NK-92 (cell line): ENCODE data around the gene DNAJA4.

Experiments
- DNase-seq: peaks from one replicate; lab custom pipeline; 2025; ENCODE audit not compliant: unreplicated experiment; lab: John Stamatoyannopoulos, UW

The DNAJA4 gene

DNA sequence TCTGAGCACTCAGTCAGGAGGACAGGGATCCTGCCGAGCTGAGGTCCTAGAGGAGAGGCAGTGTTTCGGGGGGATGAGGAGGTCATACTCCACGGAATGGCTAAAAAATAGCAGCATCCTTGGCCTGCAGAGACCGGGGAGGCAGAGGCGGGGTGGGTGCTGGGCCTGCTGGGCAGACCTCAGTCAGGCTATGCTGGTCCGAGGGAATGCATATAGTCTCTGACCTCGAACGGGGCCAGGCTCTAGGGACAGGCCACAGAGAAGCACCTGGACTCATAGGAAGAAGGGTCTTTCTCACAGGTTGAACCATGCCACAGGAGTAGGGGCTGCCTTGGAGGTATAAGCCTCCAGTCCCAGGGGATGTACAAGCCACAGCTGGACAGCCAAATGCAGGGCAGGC, 49.0 kb downstream of the DNAJA4 start:
- DNase-seq: no peak

DNA sequence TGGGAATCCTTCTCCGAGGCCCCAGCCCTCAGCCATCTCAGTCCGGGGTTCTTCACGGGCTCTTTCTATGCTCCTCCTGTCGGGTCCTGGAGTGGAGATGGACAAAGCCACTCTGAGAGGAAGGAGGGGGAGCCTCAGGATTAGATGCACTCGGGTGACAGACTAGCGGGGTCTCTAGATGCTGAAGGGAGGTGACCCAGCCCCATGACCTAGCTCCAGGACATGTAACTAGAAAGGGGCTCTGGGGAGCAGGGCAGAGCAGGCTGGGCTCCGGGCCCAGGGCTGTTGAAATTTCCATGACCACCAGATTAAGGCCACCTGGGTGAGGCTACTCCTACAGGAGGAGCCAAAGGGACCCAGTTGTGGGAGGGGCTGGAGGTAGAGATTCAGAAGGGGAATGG, 49.8 kb downstream of the DNAJA4 start:
- DNase-seq: no peak

DNA sequence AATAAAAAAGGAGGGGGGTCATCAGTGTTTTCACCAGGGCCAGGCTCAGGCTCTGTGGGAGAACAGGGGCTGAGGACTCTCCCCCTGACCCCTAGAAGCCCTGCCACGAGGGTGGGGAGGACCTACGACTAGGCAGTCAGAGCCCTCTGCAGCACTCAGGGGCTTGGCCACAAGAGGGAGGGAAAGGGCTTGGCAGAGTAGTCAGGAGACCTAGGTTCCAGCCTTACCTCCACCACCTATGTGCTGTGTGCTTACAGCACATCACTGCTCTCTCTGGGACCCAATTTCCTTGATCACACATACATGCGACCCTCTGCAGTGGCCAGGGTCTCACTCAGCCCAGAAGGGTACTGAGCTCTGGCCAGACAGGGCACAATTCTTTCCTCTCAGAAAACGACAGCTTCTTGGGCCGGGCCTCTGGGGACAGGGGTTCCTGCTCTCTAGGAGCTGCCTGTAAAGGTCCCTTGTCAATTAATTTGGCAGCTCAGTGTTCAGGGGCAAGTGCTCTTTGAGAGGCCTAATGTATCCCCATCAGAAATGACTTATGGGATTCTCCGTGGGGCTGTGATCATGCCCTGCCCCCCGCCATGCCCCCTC, 51.4 kb downstream of the DNAJA4 start:
- no peak for DNase-seq

- DNase-seq: no peak
Measured at GRCh38 chr15:78316283-78317083, 52.1 kb downstream of the DNAJA4 start.

DNA sequence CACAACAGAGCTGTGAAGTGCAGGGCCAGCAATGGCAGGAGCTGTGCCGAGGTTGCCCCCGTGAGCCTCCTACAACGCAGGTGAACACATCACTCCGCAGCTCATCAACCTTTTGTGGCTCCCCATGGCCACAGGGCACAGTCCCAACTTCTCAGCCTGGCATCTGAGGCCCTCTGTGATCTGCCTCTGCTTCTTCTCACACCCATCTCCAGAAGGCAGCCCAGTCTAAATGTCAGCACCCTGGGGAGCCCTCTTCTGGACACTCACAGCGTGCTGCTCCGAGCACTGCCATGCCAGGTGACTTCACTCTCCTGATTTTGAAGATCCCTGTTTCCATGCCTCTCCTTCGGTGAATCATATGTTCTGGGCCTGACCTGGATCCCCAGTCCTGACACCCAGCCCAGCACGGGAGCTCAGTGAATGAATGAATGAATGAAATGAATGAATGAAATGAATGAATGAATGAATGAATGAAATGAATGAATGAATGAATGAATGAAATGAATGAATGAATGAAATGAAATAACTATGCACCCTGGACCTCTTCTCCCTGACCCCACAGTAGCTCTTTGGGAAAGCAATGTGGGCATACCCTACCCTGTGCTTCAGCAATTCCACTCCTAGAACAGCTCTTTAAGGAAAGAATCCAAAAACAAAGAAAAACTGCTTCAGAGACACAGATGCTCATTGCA, 52.9 kb downstream of the DNAJA4 start:
- DNase-seq: no peak

DNA sequence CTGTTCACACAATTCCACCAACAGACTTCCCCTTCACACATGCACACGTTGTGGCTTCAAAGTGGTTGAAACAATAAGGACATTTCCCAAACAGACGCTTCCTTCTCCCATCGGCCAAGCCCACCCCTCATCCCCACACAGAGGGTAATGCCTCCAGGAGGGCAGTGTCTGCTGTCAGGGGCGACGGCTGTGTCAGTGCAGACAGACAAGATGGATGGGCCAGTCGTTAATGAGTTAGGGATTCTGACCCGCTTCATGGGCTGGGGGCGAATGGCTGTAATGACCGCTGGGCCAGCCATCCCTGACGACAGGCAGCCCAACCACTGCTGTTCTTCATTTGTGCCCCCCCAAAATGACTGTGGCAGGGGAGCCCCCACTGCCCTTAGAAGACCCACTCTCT, 55.2 kb downstream of the DNAJA4 start:
- DNase-seq: no peak

GRCh38 chr15:78320183-78320582, 55.8 kb downstream of the DNAJA4 start:
- no peak for DNase-seq

DNA sequence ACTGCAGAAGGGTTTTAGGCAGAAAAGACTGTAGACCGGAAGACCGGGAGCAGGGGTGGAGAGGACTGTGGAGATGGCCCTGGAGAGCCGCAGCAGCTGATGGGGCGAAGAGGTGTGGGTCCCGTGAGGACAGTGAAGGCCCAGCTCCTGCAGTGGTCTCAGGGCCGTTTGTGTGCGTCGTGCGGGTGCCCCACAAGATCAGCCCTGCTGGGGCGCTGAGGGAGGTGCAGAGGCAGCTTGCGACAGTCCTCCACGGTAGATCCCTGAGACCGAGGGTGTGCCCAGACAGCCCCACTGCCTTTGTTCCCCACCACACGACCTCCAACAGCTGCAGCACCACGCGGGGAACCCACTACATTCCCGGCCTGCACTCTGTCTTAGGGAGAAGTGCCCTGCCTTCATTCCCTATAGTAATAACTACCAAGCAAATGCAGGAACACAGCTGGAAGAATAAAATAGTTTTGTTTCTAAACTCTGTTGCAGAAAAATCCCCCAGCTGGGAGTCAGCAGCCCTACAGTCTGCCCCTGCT, 56.7 kb downstream of the DNAJA4 start:
- no peak for DNase-seq

GRCh38 chr15:78321786-78322185, 57.4 kb downstream of the DNAJA4 start:
- no peak for DNase-seq

DNA sequence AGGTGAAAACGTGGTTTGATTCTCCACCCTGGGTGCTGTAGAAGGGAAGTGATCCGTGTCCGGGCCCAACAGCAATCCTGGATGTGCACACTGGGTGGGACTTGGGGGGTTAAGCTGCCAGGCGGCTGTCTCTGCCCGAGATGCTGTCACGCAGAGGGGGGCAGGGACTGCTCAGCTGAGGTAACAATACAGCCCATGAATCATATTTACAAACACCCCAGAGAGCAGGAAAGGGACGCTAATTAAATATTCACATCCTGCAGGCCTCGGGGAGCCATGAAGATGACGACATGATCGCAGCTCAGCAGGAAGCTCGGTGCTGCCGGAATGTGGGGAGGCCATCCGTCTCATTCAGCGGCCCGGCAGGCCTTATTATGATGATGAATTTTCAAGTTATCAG, 57.9 kb downstream of the DNAJA4 start:
- DNase-seq: no peak

DNA sequence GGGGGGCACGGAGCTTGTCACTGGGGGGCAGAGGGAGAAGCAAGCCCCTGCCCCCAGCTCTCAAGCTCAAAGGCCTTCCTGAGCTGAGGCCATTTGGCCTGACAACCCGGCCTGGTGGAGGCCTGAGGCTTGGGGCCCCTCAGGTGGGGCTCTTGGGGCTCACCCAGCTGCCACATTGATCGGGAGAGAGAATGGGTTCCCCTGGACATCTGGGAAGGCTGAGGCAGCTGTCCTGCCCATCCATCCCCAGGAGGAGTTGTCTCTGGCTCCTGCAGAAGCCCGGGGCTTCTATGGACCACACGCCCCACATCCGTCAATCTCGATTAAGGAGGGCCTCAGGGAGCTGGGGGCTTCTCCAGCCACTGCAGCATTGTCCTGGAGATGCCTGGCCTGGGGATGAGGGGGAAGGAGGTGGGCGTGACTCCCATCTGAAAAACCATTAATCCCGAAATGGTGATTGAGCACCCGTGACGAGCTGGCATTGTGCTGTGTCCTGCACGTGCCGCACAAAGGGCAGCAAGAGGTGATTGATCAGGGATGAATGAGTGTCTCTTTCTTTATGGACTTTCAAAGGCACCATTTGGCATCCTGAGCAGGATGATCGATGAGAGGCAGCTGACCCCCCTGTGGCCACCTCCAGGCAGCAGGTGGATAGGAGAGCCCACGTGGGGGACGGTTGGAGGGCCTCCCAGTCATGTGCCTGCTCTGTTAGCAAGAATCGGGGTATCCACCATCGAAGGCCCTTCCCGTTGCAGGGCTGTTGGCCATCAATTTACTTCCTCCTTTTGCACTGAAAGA, 58.6 kb downstream of the DNAJA4 start:
- DNase-seq: no peak

GRCh38 chr15:78323693-78324092, 59.3 kb downstream of the DNAJA4 start:
- no peak for DNase-seq

DNA sequence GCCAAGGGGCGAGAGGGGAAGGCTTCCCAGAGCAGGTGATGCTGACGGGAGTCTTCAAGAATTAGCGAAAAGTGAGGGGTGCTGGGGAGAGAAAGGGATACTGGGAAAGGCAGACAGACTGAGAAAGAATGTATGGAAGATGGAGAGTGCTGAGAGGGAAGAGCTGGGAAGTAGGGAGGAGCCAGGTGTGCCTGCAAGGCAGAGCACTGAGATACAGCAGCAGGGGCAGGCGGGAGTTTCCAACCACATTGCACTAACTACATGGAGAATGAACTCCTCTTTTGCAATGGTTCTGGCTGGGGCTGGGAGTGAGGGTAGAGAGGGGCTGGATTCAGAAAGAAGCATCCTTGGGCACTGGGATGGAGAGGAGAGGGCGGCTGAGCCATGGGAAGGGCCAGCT, 59.8 kb downstream of the DNAJA4 start:
- DNase-seq: no peak

GRCh38 chr15:78325092-78325843, 60.9 kb downstream of the DNAJA4 start:
- DNase-seq: no peak

GRCh38 chr15:78327466-78327865, 63.1 kb downstream of the DNAJA4 start:
- DNase-seq: no peak

- no peak for DNase-seq
Measured at GRCh38 chr15:78329625-78330024, 65.3 kb downstream of the DNAJA4 start.
